GM21447 (cell line): Measurements from ENCODE around the gene TPI1.

Experiments
- ATAC-seq: cut with Tn5 transposase; IDR thresholded peaks from one replicate; pipeline ENCODE4 v1.9.1; 2021; ENCODE audit not compliant: unreplicated experiment

The TPI1 gene

GRCh38 chr12:6828781-6829535 lies 38.4 kb upstream of the TPI1 start:
- no peak for ATAC-seq

DNA sequence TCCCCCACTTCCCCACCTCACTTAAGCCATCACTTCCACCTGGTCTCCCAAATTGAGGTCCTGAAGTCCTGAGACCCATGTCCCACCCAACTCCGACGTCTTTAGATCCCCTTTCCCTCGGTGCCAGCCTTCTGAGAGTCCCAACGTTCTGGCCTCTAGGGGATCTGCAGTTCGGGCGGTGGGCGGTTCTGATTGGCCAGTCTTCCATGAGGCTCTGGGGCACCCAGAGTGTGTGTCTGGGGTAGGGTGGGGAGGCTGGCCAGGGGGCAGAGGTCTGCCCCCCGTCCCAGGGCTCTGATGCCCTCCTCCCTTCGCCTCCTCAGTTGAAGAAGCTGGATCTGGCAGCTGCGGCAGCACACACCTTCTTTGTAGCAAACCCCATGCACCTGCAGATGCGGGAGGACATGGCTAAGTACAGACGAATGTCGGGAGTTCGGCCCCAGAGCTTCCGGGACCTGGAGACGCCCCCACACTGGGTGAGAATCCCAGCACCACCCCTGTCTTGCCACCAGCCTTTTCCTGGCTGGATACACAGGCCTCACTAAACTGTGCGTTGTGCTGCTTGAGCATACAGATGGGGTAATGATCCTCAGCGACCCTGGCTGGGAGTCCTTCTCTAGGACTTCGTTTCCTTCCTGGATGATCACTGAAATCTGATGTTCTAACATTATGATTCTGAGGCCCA lies 37.7 kb upstream of the TPI1 start:
- ATAC-seq, result no peak

DNA sequence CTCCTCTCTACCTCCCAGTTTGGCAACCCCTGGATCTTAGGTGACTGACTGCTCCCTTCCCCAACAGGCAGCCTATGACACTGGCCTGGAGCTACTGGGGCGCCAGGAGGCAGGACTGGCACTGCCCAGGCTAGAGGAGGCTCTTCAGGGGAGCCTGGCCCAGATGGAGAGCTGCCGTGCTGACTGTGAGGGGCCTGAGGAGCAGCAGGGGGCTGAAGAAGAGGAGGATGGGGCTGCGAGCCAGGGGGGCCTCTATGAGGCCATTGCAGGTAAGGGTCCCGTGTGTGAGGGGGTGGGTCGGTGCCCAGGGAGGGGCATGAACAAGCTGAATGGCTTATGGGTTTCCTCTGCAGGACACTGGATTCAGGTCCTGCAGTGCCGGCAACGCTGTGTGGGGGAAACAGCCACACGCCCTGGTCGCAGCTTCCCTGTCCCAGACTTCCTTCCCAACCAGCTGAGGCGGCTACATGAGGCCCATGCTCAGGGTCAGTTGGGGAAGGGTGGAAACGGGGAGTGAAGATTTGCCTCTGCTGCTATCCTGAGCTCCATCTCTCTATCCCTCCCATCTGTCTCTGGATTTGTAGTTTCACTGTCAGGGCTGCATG lies 36.9 kb upstream of the TPI1 start:
- no peak for ATAC-seq

- ATAC-seq, result no peak
Measured at GRCh38 chr12:6830999-6831398, 36.3 kb upstream of the TPI1 start.

DNA sequence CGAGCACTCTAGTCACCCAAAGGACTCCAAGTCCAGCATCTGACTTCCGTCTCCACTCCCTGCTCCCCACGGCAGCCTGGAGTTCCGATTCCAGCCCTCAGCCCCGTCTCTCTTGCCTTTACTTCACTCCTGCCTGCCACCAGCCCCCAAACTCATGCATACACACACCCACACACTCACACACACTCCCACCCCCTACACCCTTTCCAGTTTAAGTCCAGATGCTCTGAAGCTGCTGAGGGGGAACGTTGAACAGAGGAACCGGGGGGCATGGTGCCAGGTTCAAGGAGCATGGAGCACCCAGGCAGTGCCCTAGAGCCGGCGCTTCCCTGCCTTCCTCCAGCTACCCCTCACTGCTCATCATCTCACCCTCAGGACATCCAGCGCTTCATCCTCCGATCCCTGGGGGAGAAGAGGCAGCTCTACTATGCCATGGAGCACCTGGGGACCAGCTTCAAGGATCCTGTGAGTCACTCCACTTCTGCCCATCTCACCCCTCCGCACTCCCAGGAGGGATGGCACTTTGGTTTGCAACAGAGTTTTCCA lies 35.8 kb upstream of the TPI1 start:
- ATAC-seq, result no peak

DNA sequence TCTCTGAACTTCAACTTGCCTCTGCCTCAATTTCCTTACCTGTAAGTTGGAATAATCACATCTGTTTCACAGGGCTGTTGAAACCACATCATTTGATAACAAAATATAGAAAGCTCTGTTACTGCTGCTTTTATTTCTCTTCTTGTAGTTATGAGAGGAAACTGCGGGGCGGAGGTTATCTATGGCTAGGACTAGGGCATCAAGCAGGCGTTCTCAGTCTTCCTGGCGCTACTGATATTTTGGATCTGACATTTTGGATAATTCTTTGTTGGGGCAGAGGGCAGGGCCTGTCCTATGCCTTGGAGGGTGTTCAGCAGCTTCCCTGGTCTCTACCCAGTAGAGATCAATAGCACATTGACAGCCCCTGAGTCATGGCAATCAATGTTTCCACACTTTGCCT lies 35.2 kb upstream of the TPI1 start:
- ATAC-seq, result no peak

- ATAC-seq, result no peak
Measured at GRCh38 chr12:6833189-6833890, 34.0 kb upstream of the TPI1 start.

- ATAC-seq, result no peak
Measured at GRCh38 chr12:6834254-6834653, 33.1 kb upstream of the TPI1 start.

DNA sequence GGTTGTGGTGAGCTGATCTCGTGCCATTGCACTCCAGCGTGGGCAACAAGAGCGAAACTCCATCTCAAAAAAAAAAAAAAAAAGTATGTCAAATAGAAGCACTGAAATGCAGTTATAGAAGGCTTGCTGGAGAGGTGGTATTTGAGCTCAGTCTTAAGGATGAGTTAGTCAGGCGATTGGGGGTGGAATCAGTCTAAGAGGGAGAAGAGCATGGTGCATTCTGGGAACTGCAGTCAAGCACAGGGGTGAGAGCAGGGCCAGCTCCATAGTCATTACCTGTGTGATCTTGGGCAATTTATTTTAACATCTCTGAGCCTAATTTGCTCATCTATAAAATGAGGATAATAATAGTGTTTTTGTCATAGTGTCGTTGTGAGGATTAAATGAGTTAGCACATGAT lies 32.5 kb upstream of the TPI1 start:
- ATAC-seq, result no peak

DNA sequence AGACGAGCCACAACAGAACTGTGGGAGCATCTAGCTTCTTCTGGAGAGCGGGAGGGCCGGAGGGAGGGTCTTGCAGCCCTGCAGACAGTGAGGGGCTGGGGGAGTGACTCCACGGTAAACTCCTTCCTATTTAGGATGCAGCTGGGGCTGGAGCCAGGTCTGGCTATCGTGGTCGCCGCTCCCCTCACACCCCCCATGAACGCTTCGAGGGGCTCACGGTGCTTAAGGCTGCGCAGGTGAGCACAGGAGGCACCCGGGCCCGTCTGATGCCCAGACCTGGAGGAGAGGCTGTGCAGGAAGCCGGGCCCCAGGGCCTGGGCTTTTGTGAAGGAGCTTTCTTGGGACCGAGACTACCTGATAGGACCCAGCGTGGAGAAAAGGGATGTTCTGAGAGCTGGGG lies 30.5 kb upstream of the TPI1 start:
- no peak for ATAC-seq

GRCh38 chr12:6837370-6838060 lies 29.8 kb upstream of the TPI1 start:
- no peak for ATAC-seq

- ATAC-seq, result no peak
Measured at GRCh38 chr12:6838854-6839253, 28.5 kb upstream of the TPI1 start.

GRCh38 chr12:6839482-6840201 lies 27.7 kb upstream of the TPI1 start:
- ATAC-seq, result peak; percentile 90

DNA sequence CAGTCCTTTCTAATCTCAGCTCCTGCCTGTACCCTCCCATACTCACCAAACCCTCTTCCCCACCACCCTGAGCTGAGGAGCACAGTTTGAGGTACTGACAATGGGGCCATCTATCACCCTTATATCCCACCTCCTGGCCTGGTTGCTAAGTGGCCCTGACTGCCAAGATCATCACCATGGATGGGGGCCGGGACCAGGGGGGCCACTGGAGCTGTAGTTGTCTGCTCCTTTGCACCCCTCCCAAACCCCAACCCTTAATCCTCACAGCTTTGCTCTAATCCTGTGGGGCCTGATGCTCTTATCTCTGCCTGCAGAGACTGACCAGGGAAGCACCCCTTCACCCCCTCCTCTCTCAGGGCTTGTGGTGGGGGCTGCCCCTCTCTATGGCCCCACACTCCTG lies 27.0 kb upstream of the TPI1 start:
- ATAC-seq, result no peak

DNA sequence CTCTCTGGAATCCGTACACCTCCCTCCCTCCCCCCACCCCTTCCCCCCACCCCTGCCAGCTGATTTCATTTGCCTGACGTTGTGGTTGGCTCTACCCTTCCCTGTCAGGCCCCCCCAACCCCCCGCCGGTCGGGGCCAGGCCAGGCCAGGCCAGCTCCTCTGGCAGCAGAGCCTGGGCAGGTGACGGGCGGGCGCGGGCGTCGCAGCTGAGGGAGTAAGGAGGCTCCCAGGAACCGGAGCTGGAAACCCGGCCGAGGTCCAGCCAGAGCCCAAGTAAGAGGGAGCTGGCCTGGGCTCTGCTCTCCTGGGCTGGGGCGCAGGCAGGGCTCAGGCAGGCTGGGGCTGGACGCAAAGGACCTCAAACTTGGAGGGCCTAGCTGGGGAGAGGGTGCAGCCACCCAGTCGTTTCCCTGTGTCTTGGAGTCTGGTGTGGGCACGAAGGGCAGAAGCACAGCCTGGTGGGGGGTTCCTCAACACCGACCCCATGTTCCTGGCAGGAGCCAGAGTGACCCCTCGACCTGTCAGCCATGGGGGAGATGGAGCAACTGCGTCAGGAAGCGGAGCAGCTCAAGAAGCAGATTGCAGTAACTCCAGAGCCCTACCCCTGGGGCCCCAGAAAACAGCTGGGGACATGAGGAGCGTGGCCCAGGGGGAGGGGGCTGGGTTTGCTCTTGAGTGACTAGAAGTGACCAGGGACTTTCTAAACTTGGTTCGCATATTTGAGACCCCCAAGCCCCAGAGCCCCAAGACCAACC lies 26.4 kb upstream of the TPI1 start, which contains the start of gene GNB3:
Gene GNB3, plus strand, starts transcription at position 165 of the 755 bp plus-strand sequence. Its CDS starts 363 bp downstream, at position 528.
- ATAC-seq, result no peak

DNA sequence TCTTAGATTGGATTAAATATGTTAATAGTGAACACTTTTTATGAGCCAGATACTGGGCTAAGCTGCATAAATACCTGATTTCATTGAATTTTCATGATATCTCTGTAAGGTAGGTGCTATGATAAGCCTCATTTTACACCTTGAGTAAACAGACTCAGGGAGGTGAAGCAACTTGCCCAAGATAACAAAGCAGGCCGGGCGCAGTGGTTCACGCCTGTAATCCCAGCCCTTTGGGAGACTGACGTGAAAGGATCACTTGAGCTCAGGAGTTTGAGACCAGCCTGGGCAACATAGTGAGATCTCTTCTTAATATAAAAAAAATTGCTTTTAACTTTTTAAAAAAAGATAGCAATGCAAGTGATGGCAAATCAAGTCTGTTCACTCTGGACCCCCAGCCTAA lies 25.3 kb upstream of the TPI1 start:
- no peak for ATAC-seq

- no peak for ATAC-seq
Measured at GRCh38 chr12:6843118-6843902, 24.0 kb upstream of the TPI1 start.

GRCh38 chr12:6845395-6845794 lies 21.9 kb upstream of the TPI1 start:
- no peak for ATAC-seq
